Epithelial cell of prostate (primary cell): ENCODE results near the gene SLC25A44.
"Not testable (repeated sequence)": the region's sequence is repeated elsewhere in the genome, so short reads cannot be mapped to it uniquely, and the experiment has no call there.

ENCODE experiments used
- DNase-seq: peaks from one replicate; pipeline ENCODE4 v3.0.0-alpha.2; 2011; ENCODE audit warnings: low read depth, low spot score
- H3K27ac ChIP-seq: fragments of 450-650 bp; 2 replicates; pipeline ENCODE4 v1.5.1; 2017; ENCODE audit warnings: mild to moderate bottlenecking

Gene SLC25A44

GRCh38 chr1:156198831-156199349 lies 5.0 kb downstream of the SLC25A44 start:
- H3K27ac ChIP-seq: no peak overlapping the region
- DNase-seq: no peak

GRCh38 chr1:156200044-156200443 lies 6.1 kb downstream of the SLC25A44 start:
- no peak for DNase-seq
- no peak overlapping the region for H3K27ac ChIP-seq

GRCh38 chr1:156203331-156203730 lies 9.4 kb downstream of the SLC25A44 start:
- no peak for DNase-seq
- H3K27ac ChIP-seq: no peak overlapping the region

- no peak overlapping the region for H3K27ac ChIP-seq
- no peak for DNase-seq
Measured at GRCh38 chr1:156204686-156205085, 10.8 kb downstream of the SLC25A44 start.

- no peak overlapping the region for H3K27ac ChIP-seq
- DNase-seq: no peak
Measured at GRCh38 chr1:156211243-156211642, 17.3 kb downstream of the SLC25A44 start.

- peak overlapping the region; percentile 89 for H3K27ac ChIP-seq
- DNase-seq: no peak
Measured at GRCh38 chr1:156212130-156212529, 18.2 kb downstream of the SLC25A44 start.

GRCh38 chr1:156212833-156213643 lies 19.1 kb downstream of the SLC25A44 start, which contains the start of gene PMF1:
TSS of gene PMF1 (plus strand) at chr1:156213007. CDS start at chr1:156213016, 9 bp downstream.
- peak; percentile 69 for DNase-seq
- H3K27ac ChIP-seq: peak within 1 kb of the TSS; percentile 89

GRCh38 chr1:156213644-156213966 lies 19.7 kb downstream of the SLC25A44 start:
- DNase-seq: no peak
- peak overlapping the region; percentile 89 for H3K27ac ChIP-seq

- peak; percentile 86 for DNase-seq
- peak overlapping the region; percentile 89 for H3K27ac ChIP-seq
Measured at GRCh38 chr1:156214024-156214748, 20.3 kb downstream of the SLC25A44 start.

GRCh38 chr1:156216361-156217086 lies 22.6 kb downstream of the SLC25A44 start:
- not testable (repeated sequence) for DNase-seq, H3K27ac ChIP-seq

- peak overlapping the region; percentile 52 for H3K27ac ChIP-seq
- DNase-seq: peak; percentile 14
Measured at GRCh38 chr1:156217871-156218270, 24.0 kb downstream of the SLC25A44 start.

- no peak for DNase-seq
- H3K27ac ChIP-seq: no peak overlapping the region
Measured at GRCh38 chr1:156220226-156220625, 26.3 kb downstream of the SLC25A44 start.

- no peak for DNase-seq
- no peak overlapping the region for H3K27ac ChIP-seq
Measured at GRCh38 chr1:156221986-156222692, 28.2 kb downstream of the SLC25A44 start.

GRCh38 chr1:156225677-156226014 lies 31.7 kb downstream of the SLC25A44 start:
- no peak overlapping the region for H3K27ac ChIP-seq
- DNase-seq: no peak

- no peak overlapping the region for H3K27ac ChIP-seq
- DNase-seq: no peak
Measured at GRCh38 chr1:156226116-156226538, 32.2 kb downstream of the SLC25A44 start.

GRCh38 chr1:156226782-156227181 lies 32.9 kb downstream of the SLC25A44 start:
- DNase-seq: no peak
- H3K27ac ChIP-seq: no peak overlapping the region

- no peak for DNase-seq
- no peak overlapping the region for H3K27ac ChIP-seq
Measured at GRCh38 chr1:156228501-156228900, 34.6 kb downstream of the SLC25A44 start.

- no peak overlapping the region for H3K27ac ChIP-seq
- no peak for DNase-seq
Measured at GRCh38 chr1:156229809-156230472, 36.0 kb downstream of the SLC25A44 start.

GRCh38 chr1:156230473-156230837 lies 36.6 kb downstream of the SLC25A44 start:
- no peak overlapping the region for H3K27ac ChIP-seq
- DNase-seq: no peak
